ENCODE data around the gene GASK1A. TPM values are rescaled to one million over a fixed set of nuclear protein-coding genes. Genes with fewer than 3 reads are reported as not detected.

Gene GASK1A
- total RNA-seq, 4 donors from 2014 or later = 2.6 to 9.5 (median 8.8) TPM

GRCh38 chr3:43098761-43099160 lies 119.7 kb downstream of the GASK1A start:
- intact Hi-C loops (cut with DNase I) = no loop called here
- Histone ChIP-seq H3K27me3 (no peaks in the 10 kb centered on the region), H3K36me3 (no peaks in the 10 kb centered on the region), H3K27ac (no peak overlapping the region), H3K4me1 (peaks cover 6 to 16% of the 10 kb centered on the region in 2 donors), H3K9me3 (no peaks in the 10 kb centered on the region), H3K4me3 (replicated peaks in 1 of 3) (no peak overlapping the region)
- no peak for TF ChIP-seq CTCF (IDR thresholded peaks at IDR 0.05)
- no peak for TF ChIP-seq POLR2A (IDR thresholded peaks at IDR 0.05)
- WGBS, 2 donors = 91 to 94% methylated on average over 8 of the region's 8 CpGs
- no peak for DNase-seq

GRCh38 chr3:43102773-43103480 lies 123.8 kb downstream of the GASK1A start:
- Histone ChIP-seq H3K4me3 (replicated peaks in 1 of 3) (no peak overlapping the region), H3K4me1 (peaks cover 4 to 10% of the 10 kb centered on the region in 2 donors), H3K27me3 (no peaks in the 10 kb centered on the region), H3K9me3 (no peaks in the 10 kb centered on the region), H3K27ac (no peak overlapping the region), H3K36me3 (no peaks in the 10 kb centered on the region)
- WGBS, 2 donors = 68 to 86% methylated on average over 2 of the region's 2 CpGs
- peak; percentile 18 to 22 for DNase-seq
- TF ChIP-seq CTCF (IDR thresholded peaks at IDR 0.05) (no peak), POLR2A (IDR thresholded peaks at IDR 0.05) (no peak)
- intact Hi-C loops (cut with DNase I) = no loop called here

- Histone ChIP-seq H3K9me3 (no peaks in the 10 kb centered on the region), H3K27me3 (no peaks in the 10 kb centered on the region), H3K4me3 (replicated peaks in 1 of 3) (no peak overlapping the region), H3K4me1 (peaks cover 4 to 10% of the 10 kb centered on the region in 2 donors), H3K36me3 (no peaks in the 10 kb centered on the region), H3K27ac (no peak overlapping the region)
- TF ChIP-seq POLR2A (IDR thresholded peaks at IDR 0.05) (no peak), CTCF (IDR thresholded peaks at IDR 0.05) (no peak)
- intact Hi-C loops (cut with DNase I) = no loop called here
- DNase-seq = no peak
- WGBS, 2 donors = 78 to 96% methylated on average over 3 of the region's 3 CpGs
These were observed 124.9 kb downstream of the GASK1A start for GRCh38 chr3:43104039-43104438.

GRCh38 chr3:43104660-43105595 lies 125.8 kb downstream of the GASK1A start:
- H3K36me3 ChIP-seq = no peaks in the 10 kb centered on the region
- peaks cover 4 to 10% of the 10 kb centered on the region in 2 donors for H3K4me1 ChIP-seq
- no peaks in the 10 kb centered on the region for H3K9me3 ChIP-seq
- no peak for TF ChIP-seq CTCF (IDR thresholded peaks at IDR 0.05)
- no peak for TF ChIP-seq POLR2A (IDR thresholded peaks at IDR 0.05)
- no peaks in the 10 kb centered on the region for H3K27me3 ChIP-seq
- no peak overlapping the region for H3K27ac ChIP-seq
- 70 to 88% methylated on average over 14 to 18 of the region's 33 CpGs for WGBS, 2 donors
- peak; percentile 29 to 38 for DNase-seq
- intact Hi-C loops (cut with DNase I) = no loop called here
- H3K4me3 ChIP-seq (replicated peaks in 1 of 3) = peak overlapping the region in 2 of 3 donors; percentile 31 to 80
